Activated CD8-positive, alpha-beta memory T cell treated with anti-CD3 and anti-CD28 coated beads for 24 hours (primary cell): ENCODE results near the gene CTNNA3.

Experiments used
- DNase-seq: peaks from one replicate; pipeline ENCODE4 v3.0.0-alpha.2; 2020

CTNNA3 gene

DNA sequence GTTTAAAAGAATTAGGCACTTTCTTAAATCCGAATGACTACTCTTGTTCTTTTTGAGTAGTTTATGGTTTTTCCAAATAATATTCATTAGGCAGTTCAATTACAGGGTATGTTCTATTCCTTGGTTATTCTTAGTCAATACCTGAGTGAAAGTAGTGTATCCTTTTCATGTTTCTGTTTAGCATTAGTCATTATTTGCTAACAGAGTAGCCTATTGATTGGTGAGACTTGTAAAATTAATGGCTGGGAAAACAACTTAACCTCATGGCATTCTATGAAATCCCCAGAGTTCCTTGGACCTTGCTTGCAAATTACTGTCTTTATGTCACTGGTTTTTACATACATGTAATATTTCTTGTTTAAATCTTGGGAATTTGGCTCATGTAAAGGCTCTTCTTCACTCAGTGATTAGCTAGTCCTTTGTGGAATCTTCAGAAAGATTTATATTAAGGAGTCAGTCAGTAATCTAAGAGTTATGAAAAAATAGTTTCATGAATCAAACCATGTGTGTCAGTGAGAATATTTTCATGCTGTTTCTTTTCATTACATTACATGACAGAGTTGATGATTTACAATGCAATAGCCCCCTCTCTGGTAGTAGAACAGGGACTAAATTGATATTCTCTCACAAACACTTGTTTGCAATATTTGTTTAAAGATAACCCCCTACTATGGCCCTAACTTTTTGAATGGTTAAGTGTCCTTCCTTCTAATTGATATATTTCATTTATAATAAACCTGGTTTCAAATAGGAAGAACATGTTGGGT is 851.6 kb downstream of the CTNNA3 start:
- DNase-seq = no peak

DNA sequence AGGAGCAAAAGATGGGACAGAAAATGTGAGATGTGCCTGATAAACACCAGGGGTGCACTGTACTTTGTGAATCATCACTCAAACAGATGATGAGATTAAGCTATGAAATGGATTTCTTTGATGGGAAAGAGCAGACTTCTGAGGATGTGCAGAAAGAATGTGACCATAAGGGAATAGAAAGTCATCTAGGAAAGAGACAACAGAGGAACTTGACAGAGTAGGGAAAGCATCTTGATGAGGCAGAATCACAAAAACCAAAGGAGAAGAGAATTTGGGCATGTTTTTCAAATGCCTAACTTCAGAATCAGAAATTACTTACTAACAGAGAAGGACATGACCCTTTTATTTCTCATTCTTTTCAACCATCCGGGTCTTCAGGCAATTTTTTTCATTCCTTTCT is 852.6 kb downstream of the CTNNA3 start:
- DNase-seq = no peak

DNA sequence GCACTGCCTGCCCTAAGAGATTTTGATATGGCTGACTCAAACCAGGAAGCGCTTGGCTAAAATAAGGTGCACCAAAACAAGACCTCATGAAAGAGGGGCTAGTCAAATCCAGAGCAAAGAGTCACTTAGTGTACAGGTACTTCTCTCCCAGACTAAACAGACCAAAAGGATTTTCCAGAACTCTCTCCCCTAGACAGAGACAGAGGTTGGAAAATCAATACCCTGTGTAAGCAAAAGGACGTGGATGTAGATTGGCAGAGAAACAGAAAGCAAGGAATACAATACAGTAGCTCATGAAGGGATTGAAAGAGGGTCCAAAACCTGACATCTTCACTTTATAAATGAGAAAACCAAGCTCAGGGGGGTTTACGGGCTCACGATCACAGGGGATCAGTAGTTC is 853.1 kb downstream of the CTNNA3 start:
- DNase-seq = no peak

DNA sequence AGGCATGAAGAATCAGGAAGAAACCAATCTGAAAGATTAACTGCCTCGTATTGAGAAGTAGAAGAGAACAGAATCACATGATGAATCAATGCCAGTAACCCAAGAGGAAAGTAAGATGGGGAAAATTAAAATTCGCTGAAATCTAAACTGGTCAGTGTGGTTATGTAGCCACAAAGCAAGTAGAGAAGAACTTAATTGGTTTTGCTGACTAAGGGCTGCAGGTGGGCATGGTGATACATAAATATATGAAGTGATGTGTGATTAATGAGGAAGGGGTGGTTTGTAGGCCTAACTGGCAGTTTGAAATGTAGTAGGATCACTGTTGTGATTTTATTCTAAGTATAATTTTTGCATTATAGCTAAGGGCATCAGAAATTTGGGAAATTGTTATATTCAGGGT is 853.6 kb downstream of the CTNNA3 start:
- no peak for DNase-seq

DNA sequence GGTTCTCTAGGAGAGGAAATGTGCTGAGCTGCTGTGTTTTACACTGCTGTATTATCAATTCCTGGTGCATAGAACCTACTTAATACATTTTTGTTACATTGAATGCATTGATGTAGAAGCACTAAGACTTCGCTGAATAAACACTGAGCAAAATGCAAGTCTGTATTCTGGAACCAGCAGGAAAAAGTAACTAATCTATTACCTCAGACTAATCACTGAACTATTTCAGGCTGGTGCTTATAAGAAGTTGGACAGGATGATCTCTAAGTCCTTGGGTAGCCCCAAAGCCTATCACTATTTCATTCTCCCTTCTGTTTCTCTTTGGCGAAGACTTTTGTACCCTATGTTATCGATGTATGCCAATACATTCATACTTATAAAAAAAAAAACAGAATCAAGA is 857.3 kb downstream of the CTNNA3 start:
- no peak for DNase-seq

DNA sequence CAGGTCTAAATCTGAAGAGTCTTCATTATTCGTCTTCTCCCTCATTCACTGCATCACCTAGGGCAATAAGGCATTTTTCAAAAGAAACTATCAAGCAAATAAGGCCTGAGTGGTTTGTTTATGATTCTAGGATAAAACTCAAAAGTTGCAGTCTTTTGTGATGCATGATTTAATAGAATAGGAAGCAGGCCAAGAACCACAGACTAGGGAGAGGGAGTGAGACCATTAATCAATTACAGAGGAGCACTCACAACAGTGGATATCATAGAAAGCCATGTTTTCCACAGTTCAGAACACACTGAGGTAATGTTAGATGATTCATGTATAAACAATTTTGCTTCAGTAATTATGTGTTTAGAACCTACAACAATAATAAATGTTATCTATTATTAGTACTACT is 858.0 kb downstream of the CTNNA3 start:
- DNase-seq = no peak

DNA sequence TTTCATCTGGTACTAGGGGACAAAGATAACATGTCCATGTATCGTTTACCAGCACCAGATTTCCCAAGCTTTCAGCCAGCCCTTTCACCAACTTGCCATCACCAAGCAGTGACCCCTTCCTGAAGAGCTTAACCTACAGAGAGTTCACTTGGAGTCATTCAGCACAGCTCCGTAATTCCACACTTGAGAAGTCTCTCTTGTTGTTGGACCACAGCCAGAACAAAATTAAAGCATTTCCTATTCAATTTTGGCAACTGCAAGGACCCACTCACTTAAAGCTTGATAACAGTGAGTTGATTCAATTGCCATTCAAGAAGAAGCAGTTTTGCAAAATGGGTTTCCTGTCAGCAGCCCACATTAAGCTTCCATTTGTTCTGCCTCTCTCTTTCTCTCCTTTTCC is 858.7 kb downstream of the CTNNA3 start:
- DNase-seq = no peak

DNA sequence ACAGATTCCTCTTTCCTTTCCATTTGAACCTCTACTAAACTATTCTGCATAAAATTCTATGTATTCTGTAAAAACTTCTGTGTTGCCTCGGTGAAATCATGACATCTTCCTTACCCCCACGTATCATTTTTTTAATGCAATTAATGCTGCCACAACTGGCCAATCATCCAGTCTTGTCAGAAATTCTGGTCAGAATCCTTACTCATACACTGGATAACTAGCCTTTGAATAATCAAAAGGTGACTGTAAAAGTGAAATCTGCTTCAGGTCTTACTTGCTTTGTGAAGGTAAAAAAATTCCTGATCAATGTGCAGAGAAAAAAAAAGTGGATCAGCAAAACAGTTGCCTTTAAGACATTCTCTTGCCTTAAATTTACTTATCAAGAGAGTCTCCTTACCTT is 859.2 kb downstream of the CTNNA3 start:
- no peak for DNase-seq

DNA sequence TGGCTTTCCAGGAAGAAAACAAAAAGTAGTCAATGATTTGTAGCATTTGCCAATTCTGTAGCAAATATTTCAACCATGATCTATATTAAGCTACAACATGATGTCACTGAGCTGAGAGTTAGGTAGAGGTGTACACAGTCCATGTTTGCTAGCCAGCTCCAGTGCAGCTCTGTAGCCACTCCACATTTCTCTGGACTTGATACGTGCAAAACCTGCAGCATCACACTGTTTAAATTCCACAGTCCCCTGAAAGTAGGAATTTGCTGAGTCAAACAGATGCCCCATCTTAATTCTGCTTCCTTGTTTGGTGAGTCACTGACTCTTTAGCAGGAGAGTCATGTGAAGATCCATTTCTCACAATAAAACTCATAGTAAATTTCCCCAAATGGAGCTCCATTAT is 859.9 kb downstream of the CTNNA3 start:
- no peak for DNase-seq

DNA sequence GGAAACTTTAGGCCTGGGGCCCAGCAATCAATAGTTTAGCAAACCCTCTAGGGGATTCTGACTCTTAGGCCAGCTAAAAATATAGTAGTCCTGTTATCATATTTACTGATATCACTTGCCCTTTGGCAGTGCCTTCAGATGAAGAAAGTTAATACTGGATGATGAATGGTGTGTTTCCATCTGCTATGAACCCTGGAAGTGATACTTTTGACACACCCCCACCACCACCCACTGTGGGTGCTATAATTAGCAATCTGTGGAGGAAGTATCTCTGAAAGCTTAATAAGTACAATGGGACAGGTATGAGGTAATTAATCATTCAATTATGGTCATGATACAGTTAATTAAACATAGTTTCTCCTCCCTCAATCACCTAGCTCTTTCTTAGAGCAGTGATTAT is 860.6 kb downstream of the CTNNA3 start:
- DNase-seq = no peak

DNA sequence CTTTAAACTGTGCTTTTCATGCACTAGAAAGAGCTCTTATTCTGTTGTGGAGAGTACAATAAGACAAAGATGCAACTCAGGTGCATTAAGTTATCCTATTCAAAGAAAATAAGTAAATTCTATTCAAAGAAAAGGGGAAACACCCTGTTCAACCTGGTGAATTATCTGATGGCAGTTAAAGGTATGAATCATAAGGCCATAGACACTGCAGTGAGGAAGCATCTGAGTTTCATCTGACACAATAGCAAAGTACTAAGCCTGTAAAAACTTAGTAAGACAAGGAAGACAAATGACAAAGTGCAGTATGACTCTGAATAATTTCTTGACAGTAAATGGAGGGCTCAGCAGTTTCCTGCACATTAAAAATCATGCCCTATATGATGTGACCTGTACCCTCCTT is 861.2 kb downstream of the CTNNA3 start:
- no peak for DNase-seq

DNA sequence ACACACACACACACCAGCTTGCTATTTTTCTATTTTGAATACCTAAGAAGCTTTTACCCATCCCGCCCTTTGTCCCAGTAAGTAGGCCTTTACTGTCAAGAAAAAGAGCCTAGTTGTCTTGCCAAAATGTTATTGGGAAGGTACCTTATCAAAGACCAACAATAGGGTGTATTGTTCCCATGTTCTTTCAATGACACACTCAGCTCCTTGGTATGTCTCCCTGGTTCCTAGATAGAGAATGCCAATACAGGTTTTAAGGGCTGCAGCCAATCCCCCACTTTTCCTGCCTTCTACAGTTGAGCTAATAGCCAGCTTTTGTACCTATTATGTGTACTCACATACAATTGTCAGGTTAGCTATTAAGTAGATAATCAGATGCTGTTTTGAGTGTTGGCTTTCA is 862.1 kb downstream of the CTNNA3 start:
- DNase-seq = no peak

DNA sequence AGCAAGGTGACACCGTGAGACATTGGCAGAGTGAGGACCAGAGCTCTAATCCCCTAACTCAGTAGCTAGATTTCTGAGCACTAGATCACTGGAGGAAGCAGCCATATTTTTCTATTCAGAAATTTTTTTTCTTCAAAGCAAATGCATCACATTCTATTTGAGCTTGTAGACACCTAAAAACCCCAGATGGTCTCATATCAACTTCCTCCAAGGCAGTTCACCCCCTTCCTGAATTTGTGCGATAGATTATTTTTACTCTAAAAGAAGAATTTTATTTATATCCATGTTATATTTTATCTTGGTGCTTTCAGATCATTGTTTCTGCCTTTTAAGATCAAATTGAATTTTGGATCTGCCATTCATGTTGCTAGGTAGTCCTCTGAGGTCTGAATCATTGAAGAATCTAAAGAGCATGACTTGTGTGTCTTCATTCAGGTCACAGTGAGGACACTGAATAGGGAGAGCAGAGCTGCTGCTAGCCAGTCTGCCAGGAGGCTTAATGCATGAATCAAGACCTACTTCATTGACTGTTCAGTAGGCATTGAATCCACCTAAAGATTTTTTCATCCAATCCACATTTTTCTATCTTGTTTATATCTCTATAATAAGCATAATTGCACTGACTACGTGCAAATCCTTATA is 863.1 kb downstream of the CTNNA3 start:
- no peak for DNase-seq

DNA sequence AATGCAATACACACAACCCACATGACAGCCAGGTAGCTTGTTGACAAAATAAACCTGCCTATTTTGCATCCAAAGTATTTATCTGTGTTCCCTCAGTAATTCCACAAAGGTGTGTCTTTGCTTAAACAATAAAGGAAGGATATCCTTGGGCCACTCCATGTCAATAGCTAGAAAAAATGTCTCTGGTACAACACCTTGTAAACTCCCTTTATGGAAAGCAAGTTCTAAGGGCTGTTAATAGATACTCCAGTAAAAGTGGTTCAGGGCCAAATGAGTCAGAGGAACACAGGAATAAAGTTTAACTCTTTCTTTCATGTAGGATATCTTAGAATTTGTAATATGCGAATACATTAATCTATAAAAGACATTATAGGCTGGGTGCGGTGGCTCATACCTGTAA is 867.0 kb downstream of the CTNNA3 start:
- DNase-seq = no peak

DNA sequence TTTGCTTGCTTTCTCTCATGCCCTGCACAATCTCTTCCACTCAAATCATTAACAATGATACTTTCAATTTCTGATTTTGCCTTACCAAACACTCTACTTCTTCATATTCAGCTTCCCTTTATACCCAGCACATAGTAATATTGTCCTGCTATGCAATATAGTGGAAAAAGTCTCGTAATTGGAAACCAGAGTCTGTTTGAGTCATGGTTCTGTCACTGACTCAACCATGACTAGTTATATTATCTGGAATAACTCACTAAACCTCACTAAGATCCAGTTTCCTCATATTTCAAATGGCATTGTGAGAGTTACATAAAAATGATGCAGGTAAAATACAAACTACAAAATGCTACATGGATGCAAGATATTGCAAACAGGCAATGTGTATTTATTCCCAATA is 868.6 kb downstream of the CTNNA3 start:
- no peak for DNase-seq

DNA sequence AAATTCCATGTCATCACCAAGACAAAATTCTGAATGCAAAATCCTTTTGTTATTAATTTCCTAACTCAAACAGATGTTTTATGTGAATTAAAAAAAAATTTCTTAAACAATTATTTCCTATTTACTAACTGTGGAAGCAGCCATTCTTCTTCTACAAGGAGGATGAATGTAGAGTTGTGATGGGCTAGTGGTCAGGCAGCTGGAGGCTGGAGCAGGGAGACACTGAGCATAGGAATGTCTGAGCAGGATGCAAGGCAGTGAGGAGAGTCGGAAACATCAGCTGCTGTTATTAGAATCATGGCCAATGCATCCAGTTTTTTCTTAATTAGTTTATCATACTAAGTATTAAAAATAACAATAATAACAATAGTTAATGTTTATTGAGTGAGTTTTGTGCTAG is 872.7 kb downstream of the CTNNA3 start:
- DNase-seq = no peak

DNA sequence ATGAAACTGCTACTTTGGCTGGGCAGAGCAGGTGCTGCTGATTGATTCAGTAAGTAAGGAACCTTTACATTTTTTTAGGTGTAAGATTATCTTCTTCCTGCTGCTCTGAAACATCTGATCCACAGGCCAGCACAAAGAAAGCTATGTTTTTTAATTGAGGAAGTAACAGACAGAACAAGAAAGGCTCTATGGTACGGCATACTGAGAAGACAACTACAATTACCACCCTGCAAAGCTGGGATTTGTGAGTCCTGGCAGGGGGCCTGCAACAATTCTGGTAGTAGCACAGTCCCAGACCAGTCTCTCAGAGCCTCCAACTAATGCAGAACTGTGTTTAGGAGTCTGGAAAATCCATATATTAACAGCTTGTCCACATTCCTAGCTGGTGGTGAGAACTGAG is 873.2 kb downstream of the CTNNA3 start:
- no peak for DNase-seq

DNA sequence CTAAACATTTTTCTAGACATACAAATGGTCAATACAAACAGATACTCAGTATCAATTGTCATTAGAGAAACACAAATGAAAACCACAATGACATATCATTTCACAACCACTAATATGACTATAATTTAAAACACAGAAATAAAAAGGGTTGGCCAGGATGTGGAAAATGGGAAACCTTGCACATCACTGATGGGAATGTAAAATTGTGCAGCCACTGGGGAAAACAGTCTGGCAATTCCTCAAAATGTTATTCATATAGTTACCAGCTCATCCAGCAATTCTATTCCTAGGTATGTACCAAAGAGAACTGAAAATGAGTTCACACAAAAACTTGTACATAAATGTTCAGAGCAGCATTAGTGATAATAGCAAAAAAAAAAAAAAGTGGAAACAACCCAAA is 876.3 kb downstream of the CTNNA3 start:
- no peak for DNase-seq

DNA sequence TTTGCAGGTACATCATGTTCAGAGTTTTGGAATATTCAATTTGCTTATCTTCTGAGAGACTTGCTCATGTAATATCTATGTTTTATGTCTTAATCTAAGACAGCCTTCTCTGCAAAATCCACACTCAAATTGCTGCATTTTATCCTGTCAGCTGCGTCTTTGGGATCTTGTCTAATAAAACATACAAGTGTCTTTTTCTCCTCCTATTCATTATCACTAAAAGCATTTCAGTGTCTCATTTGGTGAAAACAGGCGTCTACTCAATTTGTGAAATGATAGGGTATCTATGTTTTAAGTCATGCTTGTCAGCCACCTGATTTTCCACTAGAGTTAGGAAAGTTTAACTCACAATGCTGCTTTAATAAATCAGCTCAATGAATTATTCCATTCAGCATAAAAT is 882.9 kb downstream of the CTNNA3 start:
- DNase-seq = no peak

DNA sequence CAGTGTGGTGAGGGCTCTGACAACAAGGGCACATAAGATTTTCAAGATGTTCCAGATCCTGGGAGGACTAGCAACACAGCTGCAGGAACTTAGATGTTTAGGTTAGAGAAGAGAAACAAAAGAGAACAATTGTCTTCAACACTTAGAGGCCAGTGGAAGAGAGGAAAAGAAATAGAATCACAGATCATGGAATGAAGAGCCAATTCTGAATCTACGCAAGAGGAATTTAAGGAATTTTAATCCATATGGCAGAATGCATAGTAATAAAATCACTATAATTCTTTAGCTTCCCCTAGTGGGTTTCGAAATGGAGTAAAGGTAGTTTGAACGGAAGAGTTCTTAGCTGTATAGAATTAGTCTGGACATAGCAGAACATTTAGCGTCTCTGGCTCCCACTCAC is 884.8 kb downstream of the CTNNA3 start:
- no peak for DNase-seq

DNA sequence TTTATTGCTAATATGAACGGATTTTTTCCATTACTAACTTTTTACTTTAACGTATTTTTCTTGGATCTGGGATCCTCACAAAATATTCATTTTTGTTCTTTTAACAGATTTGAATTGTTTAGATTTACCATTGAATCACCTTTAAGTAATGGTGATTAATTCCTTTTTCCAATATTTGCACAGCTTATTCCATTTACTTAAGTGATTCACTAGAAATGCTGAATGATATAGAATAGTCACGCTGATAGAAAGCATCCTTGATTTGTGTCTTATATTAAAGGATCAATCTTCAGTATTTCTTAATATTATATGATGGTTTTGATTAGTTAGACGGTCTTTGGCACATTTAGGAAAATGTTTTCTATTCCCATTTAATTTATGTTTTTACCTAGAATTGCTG is 886.6 kb downstream of the CTNNA3 start:
- DNase-seq = no peak

DNA sequence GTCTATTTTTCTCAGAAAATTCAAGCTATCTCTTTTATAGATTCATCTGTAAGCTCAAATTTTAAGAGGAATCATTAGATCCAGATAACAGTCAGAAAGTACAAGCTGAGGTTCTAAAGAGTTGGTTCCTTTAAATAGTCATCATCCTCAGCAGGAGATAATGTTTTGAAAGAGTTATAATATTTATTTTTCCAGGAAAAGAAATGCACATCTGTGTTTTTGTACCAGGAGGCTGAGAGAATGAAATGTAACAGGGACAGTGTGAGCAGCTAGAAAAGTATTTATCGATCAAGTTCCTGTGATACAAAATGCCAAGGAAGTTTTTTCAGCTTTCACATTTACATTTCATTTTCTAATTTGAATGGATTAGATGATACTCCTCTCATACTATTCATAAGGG is 890.4 kb downstream of the CTNNA3 start:
- DNase-seq = no peak

DNA sequence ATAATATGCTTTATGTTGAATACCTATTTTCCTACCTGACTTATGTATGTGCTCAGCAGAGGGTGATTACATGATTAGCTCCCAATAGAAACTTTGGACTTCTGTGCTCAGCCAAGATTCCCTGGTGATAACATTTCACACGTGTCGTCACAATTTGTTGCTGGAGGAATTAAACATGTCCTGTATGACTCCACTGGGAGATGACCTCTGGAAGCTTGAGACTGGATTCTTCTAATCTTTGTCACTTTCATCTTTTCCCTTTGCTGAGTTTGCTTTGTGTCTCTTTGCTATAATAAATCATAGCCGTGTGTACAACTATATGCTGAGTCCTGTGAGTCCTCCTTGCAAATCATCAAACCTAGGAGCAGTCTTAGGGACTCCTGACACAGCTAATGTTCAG is 891.0 kb downstream of the CTNNA3 start:
- DNase-seq = no peak

DNA sequence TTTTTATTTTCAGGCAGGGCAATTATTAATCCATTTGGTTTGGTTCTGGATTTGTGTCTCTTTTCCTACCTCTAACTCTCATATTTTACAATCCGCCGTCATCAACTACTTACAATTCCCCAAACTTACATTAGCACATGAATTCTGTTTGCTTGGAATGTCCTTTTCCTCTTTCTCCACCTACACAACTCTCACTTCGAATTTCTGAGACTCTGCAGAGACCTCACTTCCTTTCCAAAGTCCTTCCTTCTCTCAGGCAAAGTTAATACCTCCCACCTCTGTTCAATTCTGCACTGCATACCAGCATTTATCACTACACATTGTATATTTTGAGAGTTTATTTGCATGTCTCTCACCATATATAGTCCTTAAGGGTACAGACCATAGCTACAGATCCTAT is 892.8 kb downstream of the CTNNA3 start:
- DNase-seq = no peak

DNA sequence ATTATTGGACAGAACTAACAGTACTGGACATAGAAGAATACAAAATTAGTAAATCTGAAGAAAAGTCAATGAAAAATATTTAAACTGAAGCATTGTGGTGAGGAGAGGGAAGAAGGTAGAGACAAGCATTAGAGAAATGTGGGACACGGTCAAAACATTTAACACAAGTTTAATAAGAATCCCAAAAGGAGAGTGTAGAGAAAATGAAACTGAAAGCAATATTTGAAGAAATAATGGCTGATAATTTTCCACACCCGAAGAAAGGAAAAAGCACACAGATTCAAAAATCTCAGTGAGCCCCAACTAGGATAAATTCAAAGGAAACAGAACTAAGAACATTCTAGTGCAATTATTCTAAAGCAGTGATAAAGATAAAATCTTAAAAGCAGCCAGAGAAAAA is 896.5 kb downstream of the CTNNA3 start:
- no peak for DNase-seq
